ENCODE results near the gene FIGLA.
A peak's percentile ranks its signal among the peaks of the same experiment; 100 is the strongest.

DNA sequence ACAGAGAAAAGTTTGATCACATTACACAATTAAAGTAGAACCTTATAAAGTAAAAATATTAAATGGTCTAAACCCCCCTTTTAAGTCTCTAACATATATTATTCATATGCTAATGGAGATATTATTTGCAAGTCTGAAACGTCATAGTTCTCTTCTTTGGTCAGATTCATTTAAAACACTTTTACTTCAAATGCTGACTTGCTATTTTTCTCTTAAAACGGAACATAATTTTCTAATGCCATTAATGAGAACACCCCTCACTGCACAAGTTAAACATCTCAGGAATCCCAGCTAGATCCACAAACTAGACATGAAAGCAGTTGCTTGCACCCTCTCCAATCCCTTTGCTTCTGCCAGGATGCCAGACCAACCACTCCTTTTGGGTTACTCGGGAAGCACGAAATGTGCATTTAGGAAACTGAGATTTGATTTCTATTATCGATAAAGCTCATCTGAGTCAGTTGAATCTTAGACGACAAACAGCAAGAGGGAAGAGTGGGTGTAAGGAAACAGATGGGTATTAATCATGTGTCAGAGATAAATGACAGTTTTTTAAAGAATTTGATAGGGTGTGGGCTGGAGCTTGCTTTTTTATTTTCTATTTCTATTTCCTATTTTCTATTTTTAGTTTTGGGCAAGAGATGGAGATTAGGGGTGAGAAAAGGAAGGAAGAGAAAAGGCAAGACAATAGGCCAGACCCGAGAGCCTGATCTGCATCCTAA is 23.9 kb downstream of the FIGLA start:
- TF ChIP-seq, protein P1, sequence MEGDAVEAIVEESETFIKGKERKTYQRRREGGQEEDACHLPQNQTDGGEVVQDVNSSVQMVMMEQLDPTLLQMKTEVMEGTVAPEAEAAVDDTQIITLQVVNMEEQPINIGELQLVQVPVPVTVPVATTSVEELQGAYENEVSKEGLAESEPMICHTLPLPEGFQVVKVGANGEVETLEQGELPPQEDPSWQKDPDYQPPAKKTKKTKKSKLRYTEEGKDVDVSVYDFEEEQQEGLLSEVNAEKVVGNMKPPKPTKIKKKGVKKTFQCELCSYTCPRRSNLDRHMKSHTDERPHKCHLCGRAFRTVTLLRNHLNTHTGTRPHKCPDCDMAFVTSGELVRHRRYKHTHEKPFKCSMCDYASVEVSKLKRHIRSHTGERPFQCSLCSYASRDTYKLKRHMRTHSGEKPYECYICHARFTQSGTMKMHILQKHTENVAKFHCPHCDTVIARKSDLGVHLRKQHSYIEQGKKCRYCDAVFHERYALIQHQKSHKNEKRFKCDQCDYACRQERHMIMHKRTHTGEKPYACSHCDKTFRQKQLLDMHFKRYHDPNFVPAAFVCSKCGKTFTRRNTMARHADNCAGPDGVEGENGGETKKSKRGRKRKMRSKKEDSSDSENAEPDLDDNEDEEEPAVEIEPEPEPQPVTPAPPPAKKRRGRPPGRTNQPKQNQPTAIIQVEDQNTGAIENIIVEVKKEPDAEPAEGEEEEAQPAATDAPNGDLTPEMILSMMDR (IDR thresholded peaks at IDR 0.05; ENCODE audit: low read depth, low read length, poor library complexity, severe bottlenecking): no peak
- peak; percentile 64; the same call in 1 of the 2 replicates for TF ChIP-seq EZH2phosphoT487 (IDR thresholded peaks at IDR 0.05; ENCODE audit: borderline replicate concordance, low read length)

Measured in DOHH2 (cell line).